ENCODE measurements around the gene TRAF3. TPM values are rescaled to one million over a fixed set of nuclear protein-coding genes. Genes with fewer than 3 reads are reported as not detected.

TRAF3 gene
- total RNA-seq, 5 donors from 2014 or later (not counting 1 experiment from before 2014, with no cell fraction given), result 29.6 to 46.1 (median 35.7) TPM

DNA sequence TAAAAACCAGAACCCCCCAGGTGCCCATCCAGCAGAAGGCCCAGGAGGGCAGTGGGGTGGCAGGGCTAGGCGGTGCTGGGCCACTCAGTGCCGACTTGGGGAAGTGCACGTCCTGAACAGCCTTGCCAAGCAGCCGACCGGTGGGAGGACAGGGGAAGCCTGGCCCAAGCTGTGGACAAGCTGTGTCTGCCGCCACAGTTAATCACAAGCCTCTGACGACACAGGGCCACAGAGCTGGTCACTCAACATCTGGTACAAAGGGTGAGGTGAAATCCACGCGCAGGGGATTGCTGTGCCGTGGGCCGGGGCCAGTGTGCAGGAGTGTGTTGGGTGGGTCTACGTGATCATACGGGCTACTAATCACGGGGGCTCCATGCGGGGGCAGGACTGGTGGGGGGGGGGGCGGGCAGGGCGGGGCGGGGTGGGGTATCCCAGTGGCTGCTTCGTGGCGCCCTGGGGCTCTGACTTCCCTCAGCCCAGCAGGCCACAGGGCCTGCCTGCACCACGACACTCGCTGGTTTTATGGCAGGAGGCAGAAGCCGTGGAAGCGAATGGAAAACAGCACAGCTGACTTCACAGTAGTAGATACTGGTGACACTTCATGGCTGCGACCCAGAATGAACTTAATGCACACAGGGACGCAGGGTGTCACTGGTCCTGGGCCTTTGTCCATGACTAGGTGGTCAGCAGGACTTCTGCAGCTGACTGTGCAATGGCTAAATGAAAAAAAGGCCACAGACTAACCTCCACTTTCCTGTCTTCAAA is 155.4 kb downstream of the TRAF3 start:
- ChIA-PET CTCF (no interaction called here), POLR2A (no interaction called here)
- no peak for ATAC-seq (replicated peaks in 1 of 4)
- Histone ChIP-seq H3K36me3 (ENCODE audit: control insufficient read depth in 2 of 2, extremely low read depth in 1 of 2, insufficient read depth in 1 of 2, low read length in 1 of 2) (no peaks in the 10 kb centered on the region), H3K27ac (ENCODE audit: low read length) (no peak overlapping the region), H3K9me3 (no peaks in the 10 kb centered on the region), H3K4me3 (ENCODE audit: control insufficient read depth in 1 of 2, extremely low read depth in 1 of 2, low read length in 1 of 2) (no peak overlapping the region), H3K27me3 (replicated peaks in 1 of 2; ENCODE audit: control insufficient read depth in 2 of 2, extremely low read depth in 1 of 2, insufficient read depth in 2 of 2, low read length in 1 of 2) (peaks cover 0 to 41% of the 10 kb centered on the region in 2 experiments), H3K4me1 (ENCODE audit: control insufficient read depth in 1 of 2, extremely low read depth in 1 of 2, insufficient read depth in 2 of 2, low read length in 2 of 2) (peaks cover 2 to 28% of the 10 kb centered on the region in 2 experiments)
- H3K36me3 Mint-ChIP-seq, result no peaks in the 10 kb centered on the region
- no peak for DNase-seq
- no peak overlapping the region for H3K4me3 Mint-ChIP-seq
- H3K27ac Mint-ChIP-seq, result no peak overlapping the region
- peaks cover 0 to 9% of the 10 kb centered on the region in 2 donors for H3K27me3 Mint-ChIP-seq
- no peaks in the 10 kb centered on the region for H3K9me3 Mint-ChIP-seq
- WGBS (ENCODE audit: insufficient coverage), result 94% methylated on average over 13 of the region's 26 CpGs
- H3K4me1 Mint-ChIP-seq, result peaks cover 0 to 7% (median 3%) of the 10 kb centered on the region in 3 donors

GRCh38 chr14:102933618-102934231 is 156.5 kb downstream of the TRAF3 start:
- ATAC-seq (replicated peaks in 1 of 4), result no peak
- Histone ChIP-seq H3K27me3 (replicated peaks in 1 of 2; ENCODE audit: control insufficient read depth in 2 of 2, extremely low read depth in 1 of 2, insufficient read depth in 2 of 2, low read length in 1 of 2) (peaks cover 0 to 30% of the 10 kb centered on the region in 2 experiments), H3K4me1 (ENCODE audit: control insufficient read depth in 1 of 2, extremely low read depth in 1 of 2, insufficient read depth in 2 of 2, low read length in 2 of 2) (peaks cover 2 to 18% of the 10 kb centered on the region in 2 experiments), H3K27ac (ENCODE audit: low read length) (no peak overlapping the region), H3K4me3 (ENCODE audit: control insufficient read depth in 1 of 2, extremely low read depth in 1 of 2, low read length in 1 of 2) (no peak overlapping the region), H3K36me3 (ENCODE audit: control insufficient read depth in 2 of 2, extremely low read depth in 1 of 2, insufficient read depth in 1 of 2, low read length in 1 of 2) (no peaks in the 10 kb centered on the region), H3K9me3 (no peaks in the 10 kb centered on the region)
- DNase-seq, result no peak
- peaks cover 0 to 3% (median 2%) of the 10 kb centered on the region in 3 donors for H3K4me1 Mint-ChIP-seq
- no peak overlapping the region for H3K4me3 Mint-ChIP-seq
- H3K9me3 Mint-ChIP-seq, result no peaks in the 10 kb centered on the region
- peaks cover 0 to 8% of the 10 kb centered on the region in 2 donors for H3K27me3 Mint-ChIP-seq
- WGBS (ENCODE audit: insufficient coverage), result 93% methylated on average over 13 of the region's 20 CpGs
- ChIA-PET POLR2A (interaction anchor here in 1 of 2 donors (0.6 kb wide), 1 partner anchor 52 kb away, joined by 4 read pairs; no protein-coding TSS in a partner anchor), CTCF (no interaction called here)
- H3K36me3 Mint-ChIP-seq, result no peaks in the 10 kb centered on the region
- no peak overlapping the region for H3K27ac Mint-ChIP-seq

DNA sequence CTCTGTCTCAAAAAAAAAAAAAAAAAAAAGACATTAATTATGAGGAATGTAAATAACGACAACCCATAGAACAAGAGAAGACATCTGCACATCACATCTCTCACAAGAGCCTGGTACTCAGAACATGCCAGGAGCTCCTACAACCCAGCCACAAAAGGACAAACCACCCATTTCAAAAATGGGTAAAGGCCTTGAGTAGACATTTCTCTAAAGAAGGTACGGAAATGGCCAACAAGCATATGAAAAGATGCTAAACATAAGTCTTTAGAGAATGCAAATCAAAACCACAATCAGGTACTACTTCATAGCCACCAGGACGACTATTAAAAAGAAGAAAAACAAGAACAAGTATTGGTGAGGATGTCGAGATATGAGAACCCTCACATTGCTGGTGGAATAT is 158.5 kb downstream of the TRAF3 start:
- Histone ChIP-seq H3K27ac (ENCODE audit: low read length) (no peak overlapping the region), H3K27me3 (replicated peaks in 1 of 2; ENCODE audit: control insufficient read depth in 2 of 2, extremely low read depth in 1 of 2, insufficient read depth in 2 of 2, low read length in 1 of 2) (peaks cover 0 to 17% of the 10 kb centered on the region in 2 experiments), H3K4me1 (ENCODE audit: control insufficient read depth in 1 of 2, extremely low read depth in 1 of 2, insufficient read depth in 2 of 2, low read length in 2 of 2) (peaks cover 0 to under 1% of the 10 kb centered on the region in 2 experiments), H3K4me3 (ENCODE audit: control insufficient read depth in 1 of 2, extremely low read depth in 1 of 2, low read length in 1 of 2) (no peak overlapping the region), H3K9me3 (no peaks in the 10 kb centered on the region), H3K36me3 (ENCODE audit: control insufficient read depth in 2 of 2, extremely low read depth in 1 of 2, insufficient read depth in 1 of 2, low read length in 1 of 2) (no peaks in the 10 kb centered on the region)
- ChIA-PET POLR2A (no interaction called here), CTCF (no interaction called here)
- no CpG with 5 or more reads among the region's 4 CpGs for WGBS (ENCODE audit: insufficient coverage)
- peaks cover 0 to 5% of the 10 kb centered on the region in 2 donors for H3K27me3 Mint-ChIP-seq
- no peaks in the 10 kb centered on the region for H3K36me3 Mint-ChIP-seq
- no peak overlapping the region for H3K27ac Mint-ChIP-seq
- no peak for ATAC-seq (replicated peaks in 1 of 4)
- H3K4me3 Mint-ChIP-seq, result no peak overlapping the region
- H3K9me3 Mint-ChIP-seq, result no peaks in the 10 kb centered on the region
- peaks cover 0 to 2% (median 0%) of the 10 kb centered on the region in 3 donors for H3K4me1 Mint-ChIP-seq
- no peak for DNase-seq

DNA sequence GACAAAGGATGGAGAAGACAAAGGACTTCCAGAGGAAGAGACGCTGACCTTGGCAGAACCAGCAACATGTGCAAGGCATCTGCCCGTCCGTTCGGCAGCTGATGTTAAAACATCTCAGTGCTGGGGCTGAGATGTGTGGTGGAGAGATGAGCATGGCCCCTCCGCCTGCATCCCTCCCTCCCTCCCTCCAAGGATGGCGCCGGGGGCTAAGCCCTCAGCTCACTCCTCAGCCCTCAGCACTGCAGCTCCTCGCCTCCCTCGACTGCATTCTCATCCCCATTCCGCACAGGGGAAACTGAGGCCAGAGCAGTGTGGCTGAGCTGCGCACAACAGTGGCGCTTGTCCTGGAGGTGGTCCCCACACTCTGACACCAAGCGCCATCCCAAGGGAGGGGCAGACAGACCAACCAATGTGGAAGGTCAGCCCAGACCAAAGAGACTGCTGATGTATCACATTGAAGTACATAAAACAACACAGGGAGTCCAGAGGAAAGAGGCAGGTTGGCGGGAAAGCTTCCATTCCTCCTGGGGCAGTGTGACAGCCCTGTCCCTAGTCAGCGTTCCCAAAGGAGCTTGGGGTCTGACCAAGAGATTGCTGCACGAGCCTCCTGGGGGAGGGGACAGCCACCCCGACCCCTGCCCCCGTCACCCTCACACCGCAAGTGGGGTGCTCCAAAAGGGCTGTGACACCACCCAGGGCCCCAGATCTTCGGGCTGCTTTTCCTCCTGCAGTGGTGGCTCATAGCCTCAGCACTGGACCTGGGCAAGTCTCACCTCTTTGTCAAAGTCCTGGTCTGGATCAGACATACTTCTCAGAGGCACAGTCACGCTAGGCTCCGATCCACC is 160.3 kb downstream of the TRAF3 start:
- Histone ChIP-seq H3K4me3 (ENCODE audit: control insufficient read depth in 1 of 2, extremely low read depth in 1 of 2, low read length in 1 of 2) (no peak overlapping the region), H3K27ac (ENCODE audit: low read length) (no peak overlapping the region), H3K27me3 (replicated peaks in 1 of 2; ENCODE audit: control insufficient read depth in 2 of 2, extremely low read depth in 1 of 2, insufficient read depth in 2 of 2, low read length in 1 of 2) (peaks cover 0 to under 1% of the 10 kb centered on the region in 2 experiments), H3K36me3 (ENCODE audit: control insufficient read depth in 2 of 2, extremely low read depth in 1 of 2, insufficient read depth in 1 of 2, low read length in 1 of 2) (no peaks in the 10 kb centered on the region), H3K9me3 (no peaks in the 10 kb centered on the region), H3K4me1 (ENCODE audit: control insufficient read depth in 1 of 2, extremely low read depth in 1 of 2, insufficient read depth in 2 of 2, low read length in 2 of 2) (no peaks in the 10 kb centered on the region)
- no peaks in the 10 kb centered on the region for H3K36me3 Mint-ChIP-seq
- ChIA-PET POLR2A (no interaction called here), CTCF (no interaction called here)
- ATAC-seq (replicated peaks in 1 of 4) (no peak), DNase-seq (no peak)
- no peaks in the 10 kb centered on the region for H3K9me3 Mint-ChIP-seq
- no peak overlapping the region for H3K4me3 Mint-ChIP-seq
- H3K27me3 Mint-ChIP-seq, result no peaks in the 10 kb centered on the region
- no peaks in the 10 kb centered on the region for H3K4me1 Mint-ChIP-seq
- 88% methylated on average over 10 of the region's 22 CpGs for WGBS (ENCODE audit: insufficient coverage)
- H3K27ac Mint-ChIP-seq, result no peak overlapping the region

DNA sequence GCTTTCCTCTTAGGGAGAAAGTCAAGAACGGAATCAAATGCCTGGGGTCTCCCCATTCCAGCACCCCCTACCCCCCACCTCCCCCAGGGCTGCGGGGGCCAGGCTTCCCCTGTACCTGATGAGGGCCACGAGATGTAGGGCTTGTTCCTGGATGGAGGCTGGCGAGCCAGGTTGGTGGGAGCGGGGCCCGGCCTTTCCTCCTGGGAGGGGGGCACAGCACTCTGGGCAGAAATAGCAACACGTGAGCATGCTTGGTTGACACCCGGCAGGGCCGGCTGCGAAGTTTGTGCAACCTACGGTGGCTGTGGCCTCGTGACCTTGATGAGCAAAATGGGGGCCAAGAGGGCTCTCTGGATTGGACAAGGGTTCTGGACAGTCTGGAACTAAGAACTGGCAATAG is 160.9 kb downstream of the TRAF3 start:
- Histone ChIP-seq H3K27me3 (replicated peaks in 1 of 2; ENCODE audit: control insufficient read depth in 2 of 2, extremely low read depth in 1 of 2, insufficient read depth in 2 of 2, low read length in 1 of 2) (no peaks in the 10 kb centered on the region), H3K9me3 (no peaks in the 10 kb centered on the region), H3K27ac (ENCODE audit: low read length) (no peak overlapping the region), H3K4me3 (ENCODE audit: control insufficient read depth in 1 of 2, extremely low read depth in 1 of 2, low read length in 1 of 2) (no peak overlapping the region), H3K36me3 (ENCODE audit: control insufficient read depth in 2 of 2, extremely low read depth in 1 of 2, insufficient read depth in 1 of 2, low read length in 1 of 2) (no peaks in the 10 kb centered on the region), H3K4me1 (ENCODE audit: control insufficient read depth in 1 of 2, extremely low read depth in 1 of 2, insufficient read depth in 2 of 2, low read length in 2 of 2) (no peaks in the 10 kb centered on the region)
- WGBS (ENCODE audit: insufficient coverage), result 89% methylated on average over 10 of the region's 12 CpGs
- H3K4me3 Mint-ChIP-seq, result no peak overlapping the region
- DNase-seq (no peak), ATAC-seq (replicated peaks in 1 of 4) (no peak)
- no peak overlapping the region for H3K27ac Mint-ChIP-seq
- no peaks in the 10 kb centered on the region for H3K27me3 Mint-ChIP-seq
- H3K4me1 Mint-ChIP-seq, result no peaks in the 10 kb centered on the region
- no peaks in the 10 kb centered on the region for H3K9me3 Mint-ChIP-seq
- H3K36me3 Mint-ChIP-seq, result no peaks in the 10 kb centered on the region
- ChIA-PET POLR2A (no interaction called here), CTCF (no interaction called here)

GRCh38 chr14:102939329-102939728 is 162.1 kb downstream of the TRAF3 start:
- Mint-ChIP-seq H3K27me3 (no peaks in the 10 kb centered on the region), H3K4me1 (no peaks in the 10 kb centered on the region), H3K4me3 (no peak overlapping the region), H3K9me3 (no peaks in the 10 kb centered on the region), H3K27ac (no peak overlapping the region), H3K36me3 (no peaks in the 10 kb centered on the region)
- WGBS (ENCODE audit: insufficient coverage), result 92% methylated on average over 15 of the region's 18 CpGs
- DNase-seq (no peak), ATAC-seq (replicated peaks in 1 of 4) (no peak)
- no peaks in the 10 kb centered on the region for H3K4me1 ChIP-seq (ENCODE audit: control insufficient read depth in 1 of 2, extremely low read depth in 1 of 2, insufficient read depth in 2 of 2, low read length in 2 of 2)
- no peak overlapping the region for H3K4me3 ChIP-seq (ENCODE audit: control insufficient read depth in 1 of 2, extremely low read depth in 1 of 2, low read length in 1 of 2)
- no peaks in the 10 kb centered on the region for H3K27me3 ChIP-seq (replicated peaks in 1 of 2; ENCODE audit: control insufficient read depth in 2 of 2, extremely low read depth in 1 of 2, insufficient read depth in 2 of 2, low read length in 1 of 2)
- no peak overlapping the region for H3K27ac ChIP-seq (ENCODE audit: low read length)
- no peaks in the 10 kb centered on the region for H3K9me3 ChIP-seq
- CTCF ChIA-PET, result no interaction called here
- POLR2A ChIA-PET, result no interaction called here
- H3K36me3 ChIP-seq (ENCODE audit: control insufficient read depth in 2 of 2, extremely low read depth in 1 of 2, insufficient read depth in 1 of 2, low read length in 1 of 2), result no peaks in the 10 kb centered on the region
